Stimulated activated CD4-positive, alpha-beta T cell treated with anti-CD3 and anti-CD28 coated beads, TNF-alpha, amount 100 ng/mL, for 1 hour (primary cell): Measurements from ENCODE around the gene KIF17.

Source experiments
- DNase-seq, 3 donors: peaks; one replicate each; pipeline ENCODE4 v3.0.0-alpha.2; 2020; ENCODE audit warnings: low read depth in 3 of 3, low spot score in 1 of 3

Gene KIF17

DNA sequence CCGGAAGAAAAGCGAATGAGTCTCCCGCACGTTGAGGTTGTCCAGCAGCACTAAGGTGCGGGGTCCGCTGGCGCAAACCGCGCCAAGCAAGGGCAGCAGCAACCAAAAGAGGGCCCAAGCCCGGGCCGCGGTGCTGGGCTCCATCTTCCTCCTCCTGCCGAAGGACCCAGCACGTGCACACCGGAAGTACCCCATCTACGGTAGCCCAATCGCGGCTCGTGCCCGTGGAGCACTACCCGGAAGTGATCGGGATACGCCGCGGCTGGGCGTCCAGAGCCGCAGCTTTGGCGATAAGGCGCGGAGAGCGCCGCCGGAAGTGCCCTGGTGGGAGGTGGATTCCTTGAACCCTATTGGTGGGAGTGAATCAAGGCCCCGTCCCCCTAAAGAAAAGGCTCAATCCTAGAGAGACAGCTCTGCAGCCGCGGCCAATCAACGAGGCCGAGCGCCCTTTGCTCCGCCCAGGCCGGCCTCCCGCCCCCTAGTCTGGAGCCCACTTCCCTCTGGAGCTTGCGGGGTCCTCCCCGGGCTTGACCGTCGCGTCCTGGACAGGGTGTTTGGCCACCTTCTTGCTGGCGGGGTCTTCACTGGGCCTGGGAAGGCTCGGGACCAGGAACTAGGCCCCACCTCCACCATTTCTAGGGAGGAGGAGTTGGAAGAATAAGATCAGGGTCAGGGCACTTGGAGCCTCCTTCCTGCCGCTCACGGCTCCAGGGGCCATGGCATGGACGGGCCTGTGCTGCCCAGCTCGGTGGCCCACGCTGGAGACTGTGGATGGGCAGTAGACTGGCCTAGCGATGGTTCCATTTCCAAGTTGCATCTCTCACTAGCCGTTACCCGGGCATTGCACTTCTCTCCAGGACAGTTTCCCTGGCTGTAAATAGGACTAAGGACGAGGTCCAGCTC lies 56.3 kb downstream of the KIF17 start, which contains the start of gene DDOST:
Gene DDOST, minus strand, starts transcription at position 163 of the 903 bp plus-strand sequence. Its CDS starts 19 bp downstream, at position 144.
- peak; percentile 85 to 86 (median 85) for DNase-seq

DNA sequence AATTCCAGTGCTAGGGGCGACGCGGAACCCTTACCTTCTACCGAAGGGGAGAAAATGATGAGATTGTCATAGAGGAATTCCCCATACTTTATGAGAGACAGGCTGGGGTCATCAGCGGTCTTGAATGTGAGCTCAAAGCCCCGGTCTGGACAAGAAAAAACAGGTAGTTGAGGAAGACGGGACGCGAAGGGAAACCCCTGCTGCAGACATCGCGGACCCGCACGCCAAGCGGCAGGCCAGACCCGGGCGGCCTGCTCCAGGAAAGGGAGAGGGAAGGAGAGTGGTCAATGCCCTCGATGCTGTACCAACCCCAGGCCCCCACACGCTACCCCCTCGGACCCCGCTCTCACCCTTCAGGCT lies 57.0 kb downstream of the KIF17 start:
- DNase-seq = no peak

DNA sequence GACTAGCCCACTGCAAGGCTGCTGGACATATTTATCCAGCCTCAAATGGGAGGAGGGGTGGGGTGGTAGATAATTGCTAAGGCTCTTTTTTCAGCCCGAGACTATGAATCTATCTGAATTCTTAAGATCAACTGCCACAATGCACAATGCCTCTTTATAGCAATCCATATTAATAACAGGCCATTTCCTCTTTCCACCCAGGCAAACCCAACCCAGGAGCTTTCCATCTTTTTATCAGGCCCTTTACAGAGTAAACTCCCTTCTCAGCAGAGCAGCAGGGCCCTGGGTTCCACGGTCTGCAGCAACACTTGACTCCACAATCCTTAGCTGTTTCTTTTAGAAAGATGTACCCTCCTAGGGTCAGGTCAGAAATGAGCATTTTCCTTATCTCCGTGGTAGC lies 57.4 kb downstream of the KIF17 start:
- DNase-seq = no peak

DNA sequence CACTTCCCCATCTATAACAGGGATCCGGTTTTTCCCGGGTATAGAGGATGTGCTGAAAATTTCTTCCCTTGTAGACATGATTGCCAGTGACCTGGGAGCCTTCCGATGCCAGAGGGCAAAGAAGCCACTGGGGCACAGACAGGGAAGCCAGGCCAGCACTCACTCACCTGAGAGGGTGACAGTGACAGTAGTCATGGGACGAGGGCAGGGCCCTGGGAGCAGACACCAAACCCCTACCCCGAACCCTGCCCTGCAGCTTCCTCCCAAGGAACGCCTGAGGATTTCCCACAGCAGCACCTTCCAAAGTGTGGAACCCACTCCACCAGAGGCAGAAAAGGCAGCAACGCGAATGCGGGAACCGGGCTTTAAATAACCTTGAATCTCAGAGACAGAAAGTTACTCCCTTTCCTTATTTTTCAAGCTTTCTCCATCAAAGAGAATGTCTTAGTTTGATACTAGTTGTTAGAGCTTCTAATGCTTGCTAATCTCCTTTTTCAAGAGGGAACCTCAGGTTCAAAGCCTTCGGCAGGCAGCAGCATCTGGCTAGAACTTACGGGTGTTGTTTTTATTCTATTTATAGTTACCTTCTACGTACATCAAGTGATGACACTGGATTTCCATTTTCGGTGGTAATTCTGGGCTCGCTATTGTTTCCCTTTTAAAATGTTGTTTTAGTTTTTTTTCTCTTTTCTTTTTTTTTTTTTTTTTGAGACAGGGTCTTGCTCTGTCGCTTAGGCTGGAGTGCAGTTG lies 59.5 kb downstream of the KIF17 start:
- DNase-seq = no peak

DNA sequence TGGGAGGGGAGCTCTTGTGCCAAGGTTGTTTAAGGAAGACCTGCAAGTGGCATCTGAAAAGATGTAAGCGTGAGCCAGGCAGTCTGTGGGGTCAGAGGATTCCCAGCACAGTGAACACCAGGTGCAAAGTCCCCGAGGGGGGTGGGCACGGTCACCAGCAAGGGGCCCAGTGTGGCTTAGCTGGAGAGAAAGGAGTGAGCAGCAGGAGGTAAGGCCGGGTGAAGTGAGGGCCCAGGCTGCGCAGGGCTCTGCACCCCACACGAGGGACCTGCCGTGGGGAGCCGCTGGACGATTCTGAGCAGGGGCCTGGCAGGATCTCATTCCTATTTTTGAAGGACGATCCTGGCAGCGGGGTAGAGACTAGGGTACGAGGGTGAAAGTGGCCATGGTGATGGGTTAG lies 60.8 kb downstream of the KIF17 start:
- DNase-seq = no peak

DNA sequence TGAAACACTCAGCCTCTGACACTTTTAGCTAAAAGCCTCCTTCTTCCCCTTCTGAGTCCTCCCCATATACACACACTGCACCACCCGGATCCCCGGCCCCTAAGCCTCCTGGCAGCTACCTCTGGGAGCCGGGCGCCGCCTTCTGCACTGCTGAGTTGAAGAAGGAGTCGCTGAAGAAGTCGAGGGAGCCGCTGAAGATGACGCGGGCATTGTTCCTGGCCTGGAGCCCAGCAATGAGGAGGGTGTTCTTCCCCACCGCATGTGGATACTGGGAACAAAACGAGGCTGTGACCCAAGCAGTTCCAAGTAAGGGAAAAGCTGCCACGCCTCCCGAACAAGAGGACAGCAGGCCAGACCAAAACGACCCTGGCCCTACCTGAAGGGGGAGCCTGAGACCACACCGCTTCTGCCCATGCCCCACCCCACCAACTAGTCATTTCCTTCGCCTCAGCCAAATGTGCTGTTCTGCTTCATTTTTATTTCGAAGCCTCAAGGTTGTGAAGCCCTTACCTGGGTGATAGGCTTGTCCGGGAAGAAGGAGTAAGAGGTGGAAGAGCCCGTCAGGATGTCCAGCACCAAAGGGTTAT lies 63.6 kb downstream of the KIF17 start:
- no peak for DNase-seq

DNA sequence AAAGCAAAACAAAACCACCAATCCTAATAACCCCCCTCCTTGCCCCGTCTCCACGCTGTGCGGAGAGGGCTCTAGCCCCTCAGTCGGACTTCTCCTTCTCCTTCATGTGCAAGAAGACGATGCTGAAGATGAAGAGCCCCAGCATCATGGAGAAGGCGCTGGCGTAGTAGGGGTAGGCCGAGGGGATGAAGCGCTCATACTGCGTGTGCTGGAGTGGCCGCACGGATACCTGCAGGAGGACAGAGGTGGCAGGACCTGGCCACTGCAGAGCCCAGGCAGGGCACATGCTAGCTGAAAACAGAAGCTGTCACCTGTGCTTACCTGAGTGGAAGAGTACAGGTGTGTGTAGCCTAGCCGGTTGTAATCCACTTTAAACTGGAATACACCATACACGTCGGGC lies 65.5 kb downstream of the KIF17 start:
- DNase-seq = no peak

DNA sequence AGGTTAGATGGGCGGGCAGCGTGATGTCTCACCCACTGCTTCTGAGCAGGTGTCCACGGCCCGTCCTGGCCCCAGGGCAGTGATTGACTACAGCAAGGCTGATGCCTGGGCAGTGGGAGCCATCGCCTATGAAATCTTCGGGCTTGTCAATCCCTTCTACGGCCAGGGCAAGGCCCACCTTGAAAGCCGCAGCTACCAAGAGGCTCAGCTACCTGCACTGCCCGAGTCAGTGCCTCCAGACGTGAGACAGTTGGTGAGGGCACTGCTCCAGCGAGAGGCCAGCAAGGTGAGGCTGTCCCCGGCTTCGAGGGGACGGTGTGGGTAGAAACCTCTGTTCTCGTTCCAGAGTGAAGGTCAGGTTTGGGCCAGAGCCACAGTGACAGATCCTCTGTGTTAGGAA lies 68.9 kb downstream of the KIF17 start:
- DNase-seq = no peak

DNA sequence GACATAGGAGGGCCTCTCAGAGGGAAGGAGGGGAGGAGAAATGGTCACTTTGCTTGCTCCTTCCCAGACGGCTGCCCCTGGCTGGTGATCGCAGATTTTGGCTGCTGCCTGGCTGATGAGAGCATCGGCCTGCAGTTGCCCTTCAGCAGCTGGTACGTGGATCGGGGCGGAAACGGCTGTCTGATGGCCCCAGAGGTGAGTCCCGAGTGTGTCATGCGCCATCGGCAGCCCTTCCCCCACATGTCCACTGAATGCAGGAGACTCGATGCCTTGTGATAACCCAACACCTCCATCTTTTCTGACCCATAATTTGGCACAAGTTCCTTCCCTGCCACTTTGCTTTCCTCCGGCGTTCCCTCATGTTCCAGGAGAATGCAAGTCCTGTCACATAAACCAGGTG lies 69.4 kb downstream of the KIF17 start:
- no peak for DNase-seq

DNA sequence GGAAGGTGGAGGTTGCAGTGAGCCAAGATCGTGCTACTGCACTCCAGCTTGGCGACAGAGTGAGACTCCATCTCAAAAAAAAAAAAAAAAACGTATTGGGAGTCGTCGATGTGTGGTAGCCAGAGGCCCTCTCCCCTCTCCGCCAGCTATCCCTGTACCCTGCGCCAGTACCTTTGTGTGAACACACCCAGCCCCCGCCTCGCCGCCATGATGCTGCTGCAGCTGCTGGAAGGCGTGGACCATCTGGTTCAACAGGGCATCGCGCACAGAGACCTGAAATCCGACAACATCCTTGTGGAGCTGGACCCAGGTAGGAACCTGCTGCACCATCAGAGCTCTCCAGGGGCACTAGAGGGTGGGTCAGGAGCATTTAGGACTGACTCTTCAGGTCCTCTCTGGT lies 72.4 kb downstream of the KIF17 start:
- DNase-seq = no peak

DNA sequence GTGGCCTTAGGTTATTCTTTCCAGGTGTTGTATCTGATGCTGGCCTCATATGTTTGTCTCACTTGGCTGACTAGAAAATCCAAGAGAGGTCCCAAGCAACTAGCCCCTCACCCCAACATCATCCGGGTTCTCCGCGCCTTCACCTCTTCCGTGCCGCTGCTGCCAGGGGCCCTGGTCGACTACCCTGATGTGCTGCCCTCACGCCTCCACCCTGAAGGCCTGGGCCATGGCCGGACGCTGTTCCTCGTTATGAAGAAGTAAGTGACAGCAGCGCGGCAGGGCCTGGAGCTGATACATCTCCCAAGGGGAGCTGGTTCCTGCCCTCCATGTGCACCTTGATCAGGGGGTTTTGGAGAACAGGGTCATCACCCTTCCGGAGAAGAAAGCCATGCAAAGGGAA lies 73.4 kb downstream of the KIF17 start:
- no peak for DNase-seq

DNA sequence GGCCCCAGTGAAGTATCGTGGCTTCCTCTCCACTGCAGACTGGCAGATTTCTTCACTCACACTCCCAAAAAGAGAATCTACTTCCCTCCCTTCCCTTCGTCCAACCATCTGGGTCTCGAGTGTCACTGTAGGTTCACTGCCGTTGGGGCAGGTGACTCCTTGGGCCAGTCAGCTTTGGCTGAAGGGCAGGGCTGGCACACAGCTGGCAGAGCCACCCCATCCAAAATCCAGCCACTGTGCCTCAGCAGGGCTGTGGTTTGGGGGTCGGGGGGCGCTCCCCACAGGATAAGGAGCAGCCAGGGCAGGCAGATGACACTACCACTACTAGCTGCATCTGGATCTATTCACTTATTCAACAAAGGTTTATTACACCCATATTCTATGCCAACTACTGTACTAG lies 74.7 kb downstream of the KIF17 start:
- no peak for DNase-seq

DNA sequence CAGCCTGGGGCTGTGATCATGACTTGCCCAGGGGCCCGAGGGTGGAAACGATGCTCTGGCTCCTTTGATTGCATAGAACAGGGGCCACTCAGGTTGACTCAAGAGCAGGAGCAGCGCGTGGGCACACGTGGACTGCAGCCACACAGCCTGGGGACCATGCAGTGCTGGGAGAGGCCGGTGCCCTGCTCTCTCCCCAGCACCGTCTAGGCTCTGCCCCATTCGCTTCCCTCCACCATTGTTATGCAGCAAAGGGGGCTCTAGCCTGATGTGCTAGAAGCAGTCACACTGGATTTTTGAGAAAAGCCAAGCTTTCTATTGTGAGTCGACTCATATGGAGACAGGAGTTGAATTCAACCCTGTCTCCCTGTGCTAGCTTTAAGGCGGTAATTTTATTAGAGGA lies 75.8 kb downstream of the KIF17 start:
- no peak for DNase-seq

DNA sequence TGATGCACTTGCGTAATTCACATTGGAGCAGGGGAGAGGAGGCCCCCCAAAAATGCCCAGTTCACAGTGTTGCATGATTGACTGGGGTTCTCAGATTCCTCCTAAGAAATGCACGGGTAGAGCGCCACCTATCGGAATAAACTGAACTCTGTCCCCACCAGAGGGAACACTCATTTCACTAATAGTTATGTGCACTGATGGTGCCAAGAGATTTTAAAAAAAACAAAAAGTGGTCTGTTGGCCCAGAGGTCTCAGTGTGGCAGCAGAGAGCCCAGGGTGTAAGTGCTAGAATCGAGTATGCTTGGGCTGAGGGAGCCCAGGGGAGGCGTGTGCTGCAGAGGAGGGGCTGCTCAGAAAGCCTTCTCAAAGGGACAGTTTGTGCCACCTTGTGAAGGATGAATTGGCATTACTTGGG lies 77.6 kb downstream of the KIF17 start:
- no peak for DNase-seq

DNA sequence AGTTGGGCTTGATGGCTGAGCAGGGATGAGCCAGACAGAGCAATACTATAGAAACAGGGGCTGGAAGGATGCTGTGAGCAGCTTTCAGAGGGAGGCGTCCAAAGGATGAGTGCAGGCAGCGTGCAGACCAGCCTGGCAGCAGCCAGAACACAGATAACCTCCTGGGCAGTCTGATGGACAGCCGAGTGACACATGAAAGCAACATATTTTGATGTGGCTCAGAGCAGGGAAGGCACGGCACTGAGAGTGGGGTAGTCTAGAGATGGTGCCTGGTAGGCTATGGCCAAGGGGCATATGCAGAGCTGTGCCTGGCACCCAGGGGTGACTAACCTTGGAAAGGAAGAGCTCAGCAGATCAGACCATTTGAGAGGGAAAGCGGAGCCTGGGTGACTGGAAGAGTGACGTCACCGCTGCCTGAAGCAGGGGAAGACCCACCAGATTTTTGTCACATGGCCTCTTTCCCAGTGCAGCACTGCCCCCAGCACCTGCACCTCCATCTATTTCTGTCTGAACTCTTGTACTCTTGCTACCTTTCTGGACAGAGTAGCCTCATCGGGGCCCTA lies 80.9 kb downstream of the KIF17 start:
- DNase-seq = no peak

DNA sequence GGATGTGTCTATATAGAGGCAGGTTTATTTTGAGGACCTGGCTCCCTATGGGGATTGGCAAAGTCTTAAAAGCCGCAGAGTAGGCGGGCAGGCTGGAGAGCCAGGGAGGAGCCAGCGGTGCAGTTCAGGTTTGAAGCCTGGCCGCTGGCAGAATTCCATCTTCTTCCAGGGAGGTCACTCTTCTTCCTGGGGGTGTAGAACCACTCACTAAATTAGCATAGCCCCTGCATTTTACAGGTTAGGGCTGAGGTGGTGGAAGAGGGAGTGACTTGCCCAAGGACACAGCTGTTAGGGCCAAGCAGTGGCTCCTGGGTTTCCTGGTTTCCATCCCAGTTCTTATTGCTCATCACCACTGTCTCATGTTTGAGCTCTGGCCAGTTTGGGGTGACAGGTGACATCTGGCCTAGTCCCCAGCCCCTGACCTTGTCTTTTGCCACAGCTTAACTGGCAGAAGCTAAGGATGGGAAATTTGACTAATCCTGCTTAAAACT lies 83.2 kb downstream of the KIF17 start:
- DNase-seq = no peak

DNA sequence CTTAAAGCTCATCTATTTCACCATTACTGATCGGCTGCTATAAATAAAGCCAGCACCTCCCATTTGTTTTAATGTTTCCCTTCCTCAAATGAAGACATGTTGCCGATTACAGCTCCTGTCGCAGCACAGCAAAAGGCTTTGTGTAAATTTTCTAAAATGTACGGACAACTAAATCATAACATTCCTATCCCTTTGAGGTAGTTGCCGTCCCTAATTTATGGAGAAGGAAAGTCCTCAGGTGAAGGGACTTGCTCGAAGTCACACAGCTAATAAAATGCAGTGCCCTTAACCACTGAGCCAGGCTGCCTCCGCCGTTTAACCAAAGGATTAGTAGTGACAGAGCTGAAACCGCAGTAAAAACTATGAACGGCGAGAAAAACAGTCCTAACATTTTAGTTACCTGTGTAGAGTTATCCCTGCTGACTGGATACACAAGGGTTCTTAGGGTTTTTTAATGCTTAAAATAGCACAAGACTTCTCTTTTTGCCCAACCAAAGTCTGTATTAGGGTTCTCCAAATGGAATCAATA lies 83.7 kb downstream of the KIF17 start:
- DNase-seq = no peak

DNA sequence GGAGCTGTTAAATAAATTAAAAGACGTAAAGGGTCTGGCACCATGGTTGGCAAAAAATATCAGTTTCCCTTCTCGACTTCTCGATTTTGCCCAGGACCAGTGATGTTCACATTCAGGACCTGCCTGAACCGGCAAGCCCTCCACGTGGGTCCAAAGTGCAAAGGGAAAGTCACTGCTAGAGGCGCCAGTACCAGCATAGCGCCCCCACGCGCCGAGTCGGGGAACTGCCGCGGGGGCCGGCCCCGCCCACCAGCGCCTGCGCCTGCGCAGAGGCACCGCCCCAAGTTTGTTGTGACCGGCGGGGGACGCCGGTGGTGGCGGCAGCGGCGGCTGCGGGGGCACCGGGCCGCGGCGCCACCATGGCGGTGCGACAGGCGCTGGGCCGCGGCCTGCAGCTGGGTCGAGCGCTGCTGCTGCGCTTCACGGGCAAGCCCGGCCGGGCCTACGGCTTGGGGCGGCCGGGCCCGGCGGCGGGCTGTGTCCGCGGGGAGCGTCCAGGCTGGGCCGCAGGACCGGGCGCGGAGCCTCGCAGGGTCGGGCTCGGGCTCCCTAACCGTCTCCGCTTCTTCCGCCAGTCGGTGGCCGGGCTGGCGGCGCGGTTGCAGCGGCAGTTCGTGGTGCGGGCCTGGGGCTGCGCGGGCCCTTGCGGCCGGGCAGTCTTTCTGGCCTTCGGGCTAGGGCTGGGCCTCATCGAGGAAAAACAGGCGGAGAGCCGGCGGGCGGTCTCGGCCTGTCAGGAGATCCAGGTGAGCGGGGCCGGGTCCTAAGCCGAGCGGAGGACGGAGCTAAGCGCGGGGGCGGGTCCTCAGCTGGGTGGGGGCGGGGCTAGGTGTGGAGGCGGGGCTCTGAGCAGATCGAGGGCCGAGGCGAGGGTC lies 84.4 kb downstream of the KIF17 start, which contains the start of gene PINK1:
Gene PINK1, plus strand, starts transcription at position 269 of the 875 bp plus-strand sequence. Its CDS starts 91 bp downstream, at position 360.
- DNase-seq = peak; percentile 53 to 92 (median 82)

DNA sequence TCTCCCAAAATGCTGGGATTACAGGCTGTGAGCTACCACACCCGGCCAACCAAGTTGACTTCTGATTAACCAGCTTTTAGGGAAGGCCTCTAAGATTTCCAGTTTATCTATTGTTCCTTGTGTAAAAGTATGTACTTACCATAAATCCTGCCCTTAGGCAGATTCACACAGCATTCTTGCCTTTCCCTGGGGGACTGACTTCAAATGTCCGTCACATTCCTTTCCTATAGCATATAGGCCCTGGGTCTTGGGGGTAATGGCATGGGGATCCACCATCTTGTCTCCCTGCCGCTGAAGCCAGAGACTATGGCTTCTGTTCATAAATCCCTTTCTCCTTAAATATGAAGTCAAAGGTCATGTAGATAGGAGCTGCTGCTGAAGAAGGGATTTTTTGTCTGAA lies 85.4 kb downstream of the KIF17 start:
- no peak for DNase-seq

DNA sequence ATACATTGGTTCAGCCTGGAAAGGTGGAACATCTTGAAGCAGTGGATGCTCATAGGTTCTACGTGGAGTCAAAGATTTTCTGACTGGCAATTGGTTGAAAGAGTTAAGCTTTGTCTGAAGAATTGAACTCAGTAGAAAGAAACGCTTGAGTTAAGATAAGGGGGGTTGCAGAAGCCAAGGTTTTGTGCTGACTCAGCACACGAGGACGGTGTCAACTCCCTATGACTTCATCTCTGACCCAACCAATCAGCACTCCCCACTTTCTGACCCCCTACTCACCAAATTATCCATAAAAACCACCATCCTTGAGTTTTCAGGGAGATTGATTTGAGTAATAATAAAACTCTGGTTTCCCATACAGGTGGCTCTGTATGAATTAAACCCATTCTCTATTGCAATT lies 87.1 kb downstream of the KIF17 start:
- DNase-seq = no peak
